PC-9 (cell line): ENCODE data around the gene LDLRAD3.

Experiments
- EZH2 ChIP-seq: fragments of 200-600 bp; sonication (generic); IDR thresholded peaks from 2 replicates; pipeline ENCODE4 v1.8.0; 2017; ENCODE audit warnings: antibody characterized with exemption, low read depth
- TF ChIP-seq, protein P1 (sequence below): fragments of 200-600 bp; sonication (generic); conservative IDR thresholded peaks from 2 replicates; pipeline ENCODE4 v1.6.1; 2017; ENCODE audit warnings: mixed run types, antibody characterized with exemption, mild to moderate bottlenecking, moderate library complexity

DNA sequence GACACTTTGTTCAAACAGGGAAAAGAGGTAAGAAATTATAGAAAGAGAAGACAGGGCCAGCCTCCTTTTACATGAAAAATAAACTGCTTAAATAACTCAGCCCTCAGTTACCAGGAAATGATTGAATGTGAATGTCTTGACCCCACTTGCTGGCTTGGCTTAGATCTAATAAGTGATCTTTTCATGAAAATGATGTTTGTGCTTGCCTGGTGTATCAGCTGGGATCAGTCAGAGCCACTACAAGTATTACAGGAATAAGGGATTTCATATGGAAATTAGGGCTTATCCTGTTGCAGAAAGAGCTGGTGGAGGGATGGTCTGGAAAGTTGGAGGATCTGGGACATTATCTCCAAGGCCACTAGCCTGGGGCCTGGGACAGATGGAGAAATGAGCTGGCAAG lies 293.5 kb downstream of the LDLRAD3 start:
- TF ChIP-seq, protein P1, sequence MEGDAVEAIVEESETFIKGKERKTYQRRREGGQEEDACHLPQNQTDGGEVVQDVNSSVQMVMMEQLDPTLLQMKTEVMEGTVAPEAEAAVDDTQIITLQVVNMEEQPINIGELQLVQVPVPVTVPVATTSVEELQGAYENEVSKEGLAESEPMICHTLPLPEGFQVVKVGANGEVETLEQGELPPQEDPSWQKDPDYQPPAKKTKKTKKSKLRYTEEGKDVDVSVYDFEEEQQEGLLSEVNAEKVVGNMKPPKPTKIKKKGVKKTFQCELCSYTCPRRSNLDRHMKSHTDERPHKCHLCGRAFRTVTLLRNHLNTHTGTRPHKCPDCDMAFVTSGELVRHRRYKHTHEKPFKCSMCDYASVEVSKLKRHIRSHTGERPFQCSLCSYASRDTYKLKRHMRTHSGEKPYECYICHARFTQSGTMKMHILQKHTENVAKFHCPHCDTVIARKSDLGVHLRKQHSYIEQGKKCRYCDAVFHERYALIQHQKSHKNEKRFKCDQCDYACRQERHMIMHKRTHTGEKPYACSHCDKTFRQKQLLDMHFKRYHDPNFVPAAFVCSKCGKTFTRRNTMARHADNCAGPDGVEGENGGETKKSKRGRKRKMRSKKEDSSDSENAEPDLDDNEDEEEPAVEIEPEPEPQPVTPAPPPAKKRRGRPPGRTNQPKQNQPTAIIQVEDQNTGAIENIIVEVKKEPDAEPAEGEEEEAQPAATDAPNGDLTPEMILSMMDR = no peak
- no peak for TF ChIP-seq EZH2
